Breast epithelium (tissue), 3 donors: ENCODE measurements around the gene CADM1.

Experiments
- CTCF ChIP-seq, 3 donors: fragments of 450-650 bp; IDR thresholded peaks; one replicate each; pipeline ENCODE4 v1.5.1; 2016 to 2017; ENCODE audit warnings: antibody characterized with exemption in 3 of 3, mild to moderate bottlenecking in 3 of 3, moderate library complexity in 3 of 3
- POLR2A ChIP-seq: fragments of 450-650 bp; IDR thresholded peaks from one replicate; pipeline ENCODE4 v1.6.1; 2016; ENCODE audit warnings: antibody characterized with exemption, mild to moderate bottlenecking, moderate library complexity
- POLR2AphosphoS5 ChIP-seq, 3 donors: sonication (generic); formaldehyde crosslinking; IDR thresholded peaks; one replicate each; pipeline ENCODE4 v1.6.1; 2017; ENCODE audit warnings: antibody characterized with exemption in 3 of 3

DNA sequence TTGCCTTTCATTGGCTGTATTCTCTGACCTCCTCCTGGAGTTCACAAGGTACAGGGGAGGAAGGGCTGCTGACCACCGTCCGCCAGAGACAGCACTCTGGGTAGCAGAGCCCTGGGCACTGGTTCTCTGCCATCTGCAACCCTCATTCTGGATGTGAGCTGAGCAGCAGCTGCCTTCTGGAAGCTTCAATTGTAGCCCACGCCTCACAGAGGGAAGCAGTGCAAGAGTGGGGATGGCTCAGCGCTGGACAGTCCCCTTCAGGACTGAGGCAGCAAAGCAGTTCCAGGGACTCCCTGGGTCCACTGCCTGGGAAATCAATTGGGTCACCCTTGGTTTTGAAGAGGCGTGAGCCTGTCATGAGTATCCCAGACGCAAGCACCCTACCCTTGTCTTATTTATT, 346.2 kb downstream of the CADM1 start:
- TF ChIP-seq CTCF (IDR thresholded peaks at IDR 0.05) = no peak
- TF ChIP-seq POLR2AphosphoS5 (IDR thresholded peaks at IDR 0.05) = no peak
- no peak for TF ChIP-seq POLR2A
